ENCODE measurements around the gene PARD3. TPM values are rescaled to one million over a fixed set of nuclear protein-coding genes. Genes with fewer than 3 reads are reported as not detected.

The PARD3 gene
- total RNA-seq, 2 experiments from 2014 or later = 0.53 to 0.71 TPM

GRCh38 chr10:34377833-34378232, 437.3 kb downstream of the PARD3 start:
- no peaks in the 10 kb centered on the region for H3K9me3 ChIP-seq (ENCODE audit: control insufficient read depth in 1 of 2, insufficient read depth in 1 of 2, low read length in 2 of 2)
- no peak overlapping the region for H3K27ac ChIP-seq (ENCODE audit: low read depth in 1 of 2, low read length in 2 of 2)
- no peaks in the 10 kb centered on the region for H3K27me3 Mint-ChIP-seq
- no peak overlapping the region for H3K4me3 Mint-ChIP-seq
- no peaks in the 10 kb centered on the region for H3K9me3 Mint-ChIP-seq
- H3K27ac Mint-ChIP-seq = no peak overlapping the region
- CTCF ChIA-PET = no interaction called here
- intact Hi-C loops (cut with DNase I, micrococcal nuclease) = no loop called here
- DNase-seq = no peak
- no peaks in the 10 kb centered on the region for H3K27me3 ChIP-seq (ENCODE audit: control insufficient read depth in 1 of 2, insufficient read depth in 2 of 2, low read length in 2 of 2)
- H3K36me3 Mint-ChIP-seq (ENCODE audit: low read depth) = no peaks in the 10 kb centered on the region
- no peak for ATAC-seq (ENCODE audit: poor library complexity)
- H3K36me3 ChIP-seq (ENCODE audit: insufficient read depth, low read length) = no peaks in the 10 kb centered on the region
- H3K4me1 Mint-ChIP-seq (ENCODE audit: low read depth) = no peaks in the 10 kb centered on the region
- H3K4me1 ChIP-seq (ENCODE audit: insufficient read depth, low read length) = no peaks in the 10 kb centered on the region
- POLR2A ChIA-PET = no interaction called here
- TF ChIP-seq CTCF (IDR thresholded peaks at IDR 0.05) = no peak
- no peak overlapping the region for H3K4me3 ChIP-seq (ENCODE audit: low read length)

- Histone ChIP-seq H3K36me3 (ENCODE audit: insufficient read depth, low read length) (no peaks in the 10 kb centered on the region), H3K27ac (ENCODE audit: low read depth in 1 of 2, low read length in 2 of 2) (no peak overlapping the region), H3K4me1 (ENCODE audit: insufficient read depth, low read length) (no peaks in the 10 kb centered on the region), H3K27me3 (ENCODE audit: control insufficient read depth in 1 of 2, insufficient read depth in 2 of 2, low read length in 2 of 2) (no peaks in the 10 kb centered on the region), H3K9me3 (ENCODE audit: control insufficient read depth in 1 of 2, insufficient read depth in 1 of 2, low read length in 2 of 2) (no peaks in the 10 kb centered on the region), H3K4me3 (ENCODE audit: low read length) (no peak overlapping the region)
- no peaks in the 10 kb centered on the region for H3K9me3 Mint-ChIP-seq
- H3K4me3 Mint-ChIP-seq = no peak overlapping the region
- intact Hi-C loops (cut with DNase I, micrococcal nuclease) = no loop called here
- no peak for TF ChIP-seq CTCF (IDR thresholded peaks at IDR 0.05)
- DNase-seq (peak in 1 of 14 experiments; percentile 3), ATAC-seq (ENCODE audit: poor library complexity) (no peak)
- H3K27me3 Mint-ChIP-seq = no peaks in the 10 kb centered on the region
- H3K4me1 Mint-ChIP-seq (ENCODE audit: low read depth) = no peaks in the 10 kb centered on the region
- ChIA-PET POLR2A (no interaction called here), CTCF (no interaction called here)
- H3K27ac Mint-ChIP-seq = no peak overlapping the region
- no peaks in the 10 kb centered on the region for H3K36me3 Mint-ChIP-seq (ENCODE audit: low read depth)
Measured at GRCh38 chr10:34374356-34375045, 440.6 kb downstream of the PARD3 start.

- no peak for ATAC-seq (ENCODE audit: poor library complexity)
- Mint-ChIP-seq H3K36me3 (ENCODE audit: low read depth) (no peaks in the 10 kb centered on the region), H3K27me3 (no peaks in the 10 kb centered on the region), H3K9me3 (no peaks in the 10 kb centered on the region), H3K27ac (no peak overlapping the region), H3K4me1 (ENCODE audit: low read depth) (no peaks in the 10 kb centered on the region), H3K4me3 (no peak overlapping the region)
- POLR2A ChIA-PET = no interaction called here
- intact Hi-C loops (cut with DNase I, micrococcal nuclease) = no loop called here
- no peaks in the 10 kb centered on the region for H3K4me1 ChIP-seq (ENCODE audit: insufficient read depth, low read length)
- H3K36me3 ChIP-seq (ENCODE audit: insufficient read depth, low read length) = no peaks in the 10 kb centered on the region
- CTCF ChIA-PET = no interaction called here
- DNase-seq = no peak
- H3K27ac ChIP-seq (ENCODE audit: low read depth in 1 of 2, low read length in 2 of 2) = no peak overlapping the region
- H3K4me3 ChIP-seq (ENCODE audit: low read length) = no peak overlapping the region
- no peaks in the 10 kb centered on the region for H3K27me3 ChIP-seq (ENCODE audit: control insufficient read depth in 1 of 2, insufficient read depth in 2 of 2, low read length in 2 of 2)
- H3K9me3 ChIP-seq (ENCODE audit: control insufficient read depth in 1 of 2, insufficient read depth in 1 of 2, low read length in 2 of 2) = peaks cover 0 to 3% of the 10 kb centered on the region in 2 experiments
- TF ChIP-seq CTCF (IDR thresholded peaks at IDR 0.05) = no peak
Measured at GRCh38 chr10:34373211-34373610, 441.9 kb downstream of the PARD3 start.
